SH-SY5Y (cell line): ENCODE results near the gene ZBTB16.

Experiments
- GATA2 ChIP-seq: IDR thresholded peaks from 2 replicates; pipeline ENCODE4 v1.6.1; 2011; ENCODE audit warnings: mild to moderate bottlenecking, low read depth, low read length
- GATA3 ChIP-seq: IDR thresholded peaks from 2 replicates; pipeline ENCODE4 v1.6.1; 2011; ENCODE audit warnings: low read depth, mild to moderate bottlenecking, low read length, moderate library complexity

GRCh38 chr11:114151631-114152030 is 92.1 kb downstream of the ZBTB16 start:
- TF ChIP-seq GATA3 (no peak), GATA2 (no peak)
